B cell (primary cell): ENCODE measurements around the gene SHANK2.

ENCODE experiments used
- CTCF ChIP-seq: fragments of 200-600 bp; IDR thresholded peaks from one replicate; pipeline ENCODE4 v1.8.0; 2022; ENCODE audit warnings: antibody characterized with exemption, mild to moderate bottlenecking
- EZH2 ChIP-seq: IDR thresholded peaks from 2 replicates; pipeline ENCODE4 v1.6.1; 2012; ENCODE audit warnings: borderline replicate concordance, low read depth, mild to moderate bottlenecking, moderate library complexity, low read length; ENCODE audit not compliant: insufficient read depth, poor library complexity, severe bottlenecking

- TF ChIP-seq CTCF (no peak), EZH2 (no peak)
Observed at GRCh38 chr11:71242391-71242790, 10.0 kb downstream of the SHANK2 start.
